GM19452 (cell line): ENCODE data around the gene CDHR2.

ENCODE experiments used
- ATAC-seq: cut with Tn5 transposase; IDR thresholded peaks from one replicate; pipeline ENCODE4 v1.9.1; 2021; ENCODE audit not compliant: unreplicated experiment

The CDHR2 gene

GRCh38 chr5:176529116-176529740, 19.9 kb upstream of the CDHR2 start:
- ATAC-seq: no peak

- ATAC-seq: no peak
Observed at GRCh38 chr5:176529741-176530141, 19.4 kb upstream of the CDHR2 start.

DNA sequence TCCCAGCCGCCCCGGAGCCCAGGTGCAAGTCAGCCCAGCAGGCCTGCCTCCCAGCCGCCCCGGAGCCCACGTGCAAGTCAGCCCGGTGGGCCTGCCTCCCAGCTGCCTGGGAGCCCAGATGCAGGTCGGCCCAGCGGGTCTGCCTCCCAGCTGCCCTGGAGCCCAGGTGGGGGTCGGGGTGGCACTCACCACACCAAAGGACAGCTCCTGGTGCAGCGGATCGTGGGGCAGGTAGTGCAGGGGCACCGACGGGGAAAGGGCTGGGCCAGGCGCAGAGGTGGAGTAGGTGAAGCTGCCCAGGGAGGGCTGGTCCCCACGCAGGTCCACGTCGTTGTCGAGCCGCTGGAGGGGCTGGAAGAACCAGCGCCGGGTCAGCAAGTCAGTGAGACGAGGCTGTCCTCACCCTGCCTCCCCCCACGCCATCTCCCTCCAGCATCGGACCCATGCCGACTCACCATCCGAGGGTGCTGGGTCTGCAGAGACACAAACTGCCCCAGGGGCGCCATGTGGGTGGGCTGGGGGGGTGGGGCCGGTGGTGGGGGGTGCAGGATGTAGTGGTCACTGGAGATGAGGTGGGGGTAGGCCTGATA, 18.7 kb upstream of the CDHR2 start:
- ATAC-seq: no peak

DNA sequence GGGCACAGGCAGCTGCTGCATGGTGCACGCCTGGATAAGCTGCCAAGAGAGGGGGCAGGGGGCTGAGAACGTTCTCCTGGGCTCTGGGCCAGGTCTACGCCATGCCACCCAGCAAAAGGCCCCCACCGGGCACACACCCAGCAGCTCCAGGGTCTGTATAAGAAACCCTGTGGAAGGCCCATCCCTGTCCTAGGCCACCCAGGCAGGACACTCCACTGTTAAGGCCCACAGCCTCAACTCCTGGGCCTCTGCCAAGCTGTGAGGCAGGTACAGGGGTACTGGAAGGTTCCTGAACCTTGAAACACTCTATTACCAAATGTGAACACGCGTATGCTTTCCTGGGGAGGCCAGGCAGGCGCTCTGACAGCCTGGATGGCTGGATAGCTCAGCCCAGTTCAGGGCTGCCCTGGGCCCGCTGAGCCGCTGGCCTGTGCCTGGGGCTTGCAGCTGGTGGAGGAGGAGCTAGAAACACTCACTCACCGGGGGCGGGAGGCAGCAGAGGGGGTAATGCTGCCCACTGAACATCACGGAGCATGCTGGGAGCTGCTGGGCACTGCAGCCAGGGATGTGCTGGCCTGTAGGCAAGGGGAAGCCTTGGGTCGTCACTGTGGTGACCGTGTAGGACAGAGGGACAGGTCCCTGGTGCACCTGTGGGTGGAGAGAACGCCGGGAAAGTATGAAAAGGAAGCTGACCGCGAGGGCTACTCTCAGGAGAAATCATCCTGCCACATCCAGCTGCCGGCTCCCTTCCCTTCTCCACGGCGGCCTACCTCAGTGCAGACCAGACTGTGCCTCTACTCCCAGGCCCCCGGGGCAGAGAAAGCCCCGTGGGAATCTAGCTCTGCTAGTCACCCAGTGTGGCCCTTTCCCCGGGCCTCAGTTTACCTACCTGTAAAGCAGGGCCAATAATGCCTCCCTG, 17.9 kb upstream of the CDHR2 start:
- ATAC-seq: no peak

- ATAC-seq: no peak
Observed at GRCh38 chr5:176531902-176532493, 17.1 kb upstream of the CDHR2 start.

DNA sequence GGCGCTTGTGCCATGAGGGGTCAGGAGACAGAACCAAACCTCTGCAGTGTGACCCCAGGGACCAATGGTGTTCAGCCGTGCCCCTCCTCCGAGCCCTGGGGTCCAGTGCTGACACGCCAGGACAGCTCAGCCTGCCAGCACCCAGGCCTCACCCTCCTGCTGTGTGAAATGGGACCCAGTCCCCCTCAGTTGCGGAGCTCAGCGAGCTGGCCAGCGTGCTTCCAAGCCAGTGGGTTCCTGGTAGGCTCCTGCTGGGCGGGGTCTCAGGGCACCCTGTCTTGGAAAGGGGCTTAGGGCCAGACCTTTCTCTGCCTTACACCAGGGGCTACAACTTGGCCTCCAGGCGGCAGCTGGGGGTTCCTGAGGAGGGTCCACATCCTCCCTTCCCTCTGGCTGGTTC, 16.3 kb upstream of the CDHR2 start:
- ATAC-seq: no peak

- no peak for ATAC-seq
Observed at GRCh38 chr5:176533390-176533789, 15.8 kb upstream of the CDHR2 start.

DNA sequence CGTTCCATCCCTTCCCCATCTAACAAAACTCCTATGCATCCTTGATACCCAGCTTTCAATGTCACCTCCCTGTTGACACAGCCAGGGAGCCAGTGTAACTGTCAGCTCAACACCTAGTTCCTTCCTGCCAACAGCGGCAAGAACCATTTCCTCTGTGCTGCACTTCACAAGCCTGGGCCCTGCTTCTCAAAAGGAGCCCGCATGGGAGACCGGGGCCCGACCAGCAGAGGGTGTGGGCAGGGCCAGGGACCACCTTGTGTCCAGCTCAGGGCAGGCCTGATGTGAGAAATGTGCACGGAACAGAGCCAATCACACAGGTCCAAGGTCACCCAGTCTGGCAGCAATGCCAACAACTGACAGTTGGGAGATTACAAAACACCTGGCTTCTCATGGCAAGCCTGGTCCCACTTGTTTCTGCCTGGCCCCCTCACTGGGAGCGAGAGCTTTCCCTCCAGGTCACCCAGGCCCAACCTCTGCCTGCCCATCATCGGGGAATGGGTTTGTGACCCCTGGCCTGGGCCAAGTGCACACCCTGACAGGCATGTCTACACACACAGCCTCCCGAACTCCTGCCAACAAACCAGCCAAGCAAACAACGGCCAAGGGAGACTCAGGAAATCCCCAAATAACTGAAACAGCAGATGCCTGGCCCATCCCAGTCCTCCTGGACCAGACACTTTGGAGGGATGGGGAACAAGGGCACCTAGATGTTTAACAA, 15.1 kb upstream of the CDHR2 start:
- ATAC-seq: no peak

DNA sequence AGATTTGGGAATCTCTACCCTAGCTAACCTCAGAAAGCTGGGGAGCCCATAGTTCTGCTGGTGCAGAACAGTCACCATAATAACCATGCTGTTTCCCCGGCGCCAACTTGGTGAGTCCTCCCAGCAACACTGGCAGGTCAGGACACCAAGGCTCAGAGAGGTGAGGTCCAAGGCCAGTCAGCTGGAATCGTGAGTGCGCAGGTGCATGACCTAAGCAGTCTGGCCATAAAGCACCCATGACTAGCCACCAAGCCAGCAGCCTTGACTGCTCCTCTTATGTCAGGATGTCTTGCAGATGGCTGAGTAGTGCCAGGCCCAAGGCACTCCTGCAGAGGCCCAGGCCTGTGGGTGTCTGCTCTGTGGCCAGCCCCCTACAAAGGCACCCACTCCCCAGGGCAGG, 14.5 kb upstream of the CDHR2 start:
- ATAC-seq: no peak

DNA sequence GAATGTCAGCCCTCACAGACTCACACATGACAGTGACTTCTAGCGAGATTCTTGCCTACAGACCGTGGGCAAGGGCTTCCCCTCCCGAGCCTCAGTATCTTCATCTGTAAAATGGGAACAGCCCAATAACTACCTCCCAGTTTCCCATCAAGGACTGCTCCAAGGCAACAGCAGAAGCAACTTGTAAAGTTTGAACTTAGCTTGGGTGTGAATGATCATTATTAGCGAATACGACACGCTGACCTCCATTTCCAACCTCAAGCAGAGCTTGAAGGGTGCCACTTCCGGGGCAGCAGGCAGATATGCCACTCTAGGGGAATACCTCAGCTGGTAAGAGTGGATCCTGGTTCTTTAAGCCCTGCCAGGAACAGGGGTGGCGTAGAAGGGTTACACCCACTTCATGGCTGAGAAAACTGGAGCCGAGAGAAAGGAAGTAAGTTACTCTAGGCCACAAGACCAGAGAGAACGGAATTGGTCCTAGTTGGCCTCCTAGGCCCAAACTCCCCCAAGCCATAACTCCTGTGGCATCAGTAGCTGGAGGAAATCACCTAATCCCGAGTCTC, 14.0 kb upstream of the CDHR2 start:
- ATAC-seq: no peak

DNA sequence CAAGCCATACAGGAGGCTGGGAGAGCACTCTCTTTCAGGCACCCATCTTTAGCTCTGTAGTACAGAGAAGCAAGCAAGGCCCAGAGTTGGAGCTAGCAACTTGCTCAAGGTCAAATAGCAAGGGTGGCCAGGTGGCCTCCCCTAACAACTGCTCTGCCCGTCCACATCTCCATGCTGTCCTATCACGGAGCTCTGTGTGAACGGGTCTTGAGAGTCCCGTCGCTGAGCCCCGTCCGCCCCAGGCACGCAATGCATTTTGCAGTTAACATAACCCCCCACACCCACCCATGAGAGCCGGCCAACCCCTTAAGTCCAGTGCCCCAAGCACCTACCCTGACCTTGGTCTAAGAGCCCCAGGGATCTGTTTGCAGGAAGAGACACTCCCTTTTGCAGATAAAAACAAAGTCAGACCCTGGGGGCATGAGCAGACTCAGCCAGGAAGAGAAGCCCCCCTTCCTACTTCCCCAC, 13.4 kb upstream of the CDHR2 start:
- ATAC-seq: no peak

- ATAC-seq: no peak
Observed at GRCh38 chr5:176536132-176536901, 12.8 kb upstream of the CDHR2 start.

GRCh38 chr5:176536902-176537553, 12.1 kb upstream of the CDHR2 start, which contains the start of gene RNF44:
Gene RNF44, minus strand, starts transcription at chr5:176537402. Its CDS starts 4,930 bp downstream, at chr5:176532472.
- ATAC-seq: peak; percentile 55

GRCh38 chr5:176537554-176538229, 11.4 kb upstream of the CDHR2 start:
- peak; percentile 64 for ATAC-seq

DNA sequence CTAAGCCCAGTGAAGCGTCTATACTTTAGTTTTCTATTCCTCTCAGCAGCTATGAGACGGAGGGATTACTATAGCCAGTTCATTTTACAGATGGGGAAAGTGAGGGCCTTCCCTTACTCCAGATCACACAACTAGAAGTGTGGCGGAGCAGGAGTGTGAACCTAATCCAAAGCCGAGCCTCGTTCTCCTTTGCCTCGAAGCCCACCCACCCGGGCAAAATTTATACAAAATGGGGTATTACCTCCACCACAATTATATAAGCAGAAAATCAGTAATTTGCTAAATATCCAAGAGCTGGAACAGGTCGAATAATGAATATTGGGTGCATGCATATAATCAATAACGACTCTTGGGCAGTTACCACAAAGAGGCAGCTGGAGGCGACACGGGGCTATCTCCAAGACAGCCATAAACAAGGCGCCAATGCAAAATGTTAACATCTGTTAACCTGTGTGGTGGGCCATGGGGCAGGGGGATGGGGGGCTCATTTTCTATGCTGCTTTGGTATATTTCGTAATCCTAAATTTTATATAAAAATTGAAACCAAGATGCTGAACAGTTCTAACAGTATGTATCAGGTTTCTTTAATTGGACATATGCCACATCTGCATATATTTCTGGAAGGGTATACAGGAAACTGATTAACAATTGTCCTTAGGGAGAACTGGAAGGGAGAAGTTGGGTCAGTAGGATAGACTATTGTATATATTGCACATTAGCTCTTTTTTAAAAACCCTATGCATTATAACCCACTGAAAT, 10.7 kb upstream of the CDHR2 start:
- ATAC-seq: no peak

DNA sequence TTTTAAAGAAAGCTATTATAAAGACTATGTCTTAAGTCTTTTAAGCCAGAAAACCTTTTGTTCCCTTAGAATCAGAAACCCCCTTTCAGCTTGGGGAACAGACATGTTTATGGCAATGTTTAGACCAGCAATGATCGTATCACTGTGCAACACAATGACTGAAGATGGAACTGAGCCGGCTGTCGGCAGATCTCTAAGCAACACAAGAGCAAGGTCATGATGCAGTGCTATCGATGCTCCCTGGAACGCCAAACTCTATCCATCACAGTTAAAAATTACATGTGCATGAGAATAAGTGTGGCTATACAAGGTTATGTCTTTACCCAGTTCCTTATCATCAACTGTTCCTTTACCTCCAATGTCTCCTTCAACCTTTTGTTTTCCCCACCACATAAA, 10.2 kb upstream of the CDHR2 start:
- no peak for ATAC-seq

- no peak for ATAC-seq
Observed at GRCh38 chr5:176540476-176540899, 8.7 kb upstream of the CDHR2 start.

DNA sequence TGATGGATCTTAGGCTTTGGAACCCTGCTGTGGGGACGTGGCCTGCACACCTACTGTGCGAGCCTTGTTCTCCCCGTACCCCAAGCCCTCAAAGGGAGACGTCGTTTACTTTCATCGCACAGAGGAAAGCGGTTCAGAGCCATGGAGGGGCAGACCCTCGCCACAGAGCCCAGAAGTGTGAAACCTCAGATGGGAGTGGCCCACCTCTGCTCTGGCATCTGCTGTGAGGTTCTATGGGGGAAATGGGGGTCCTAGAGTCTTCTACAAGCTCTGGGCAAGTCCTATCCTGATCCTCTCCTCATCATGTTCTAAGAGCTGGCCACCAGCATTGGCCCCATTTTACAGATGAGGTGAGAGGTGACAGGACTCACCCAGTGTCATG, 8.2 kb upstream of the CDHR2 start:
- ATAC-seq: no peak
